SU-DHL-6 (cell line): ENCODE data around the gene TMEM203.

Experiments used
- H2AFZ ChIP-seq: fragments of 200-600 bp; sonication (generic); 2 replicates; pipeline ENCODE4 v1.6.1; 2014; ENCODE audit warnings: low read depth, mild to moderate bottlenecking, moderate library complexity, mixed read lengths, antibody characterized with exemption, low read length; ENCODE audit not compliant: severe bottlenecking
- H3F3A ChIP-seq: fragments of 200-600 bp; shearing (Covaris generic); 2 replicates; pipeline ENCODE4 v1.6.0; 2016; ENCODE audit warnings: antibody characterized with exemption, mild to moderate bottlenecking; ENCODE audit not compliant: insufficient read depth
- H3K27ac ChIP-seq: fragments of 200-600 bp; sonication (generic); 2 replicates; pipeline ENCODE4 v1.5.1; 2016; ENCODE audit warnings: low read depth, mild to moderate bottlenecking, low read length, moderate library complexity, mixed read lengths
- H3K27me3 ChIP-seq: fragments of 200-600 bp; sonication (generic), shearing (Covaris generic); 2 replicates; pipeline ENCODE4 v1.6.0; 2014; ENCODE audit warnings: mild to moderate bottlenecking, low read length
- H3K36me3 ChIP-seq: fragments of 200-600 bp; sonication (generic); 2 replicates; pipeline ENCODE4 v1.6.1; 2014; ENCODE audit warnings: mild to moderate bottlenecking, low read length, mixed read lengths
- H3K4me2 ChIP-seq: fragments of 300-600, 200-600 bp; shearing (Covaris generic), sonication (generic); 2 replicates; pipeline ENCODE4 v1.6.0; 2014; ENCODE audit warnings: low read length, low read depth, mild to moderate bottlenecking; ENCODE audit not compliant: poor library complexity, severe bottlenecking
- H3K4me3 ChIP-seq: fragments of 200-600 bp; sonication (generic); 2 replicates; pipeline ENCODE4 v1.5.1; 2014; ENCODE audit warnings: antibody characterized with exemption, low read length, mild to moderate bottlenecking, mixed read lengths; ENCODE audit not compliant: insufficient read depth, poor library complexity, severe bottlenecking
- H3K79me2 ChIP-seq: fragments of 200-600 bp; sonication (generic); 2 replicates; pipeline ENCODE4 v1.6.1; 2014; ENCODE audit warnings: mild to moderate bottlenecking, low read length, moderate library complexity; ENCODE audit not compliant: insufficient read depth
- H3K9ac ChIP-seq: fragments of 200-600 bp; sonication (generic); 2 replicates; pipeline ENCODE4 v1.7.0; 2014; ENCODE audit warnings: mild to moderate bottlenecking, low read length
- H3K9me2 ChIP-seq: fragments of 200-600 bp; sonication (generic); replicated peaks from 2 replicates; pipeline ENCODE4 v1.6.1; 2014; ENCODE audit warnings: low read length; ENCODE audit not compliant: insufficient read depth
- H3K9me3 ChIP-seq: fragments of 200-600 bp; sonication (generic); 2 replicates; pipeline ENCODE4 v1.6.1; 2014; ENCODE audit warnings: low read length, mixed read lengths; ENCODE audit not compliant: insufficient read depth
- H4K20me1 ChIP-seq: fragments of 200-600 bp; sonication (generic); 2 replicates; pipeline ENCODE4 v1.6.1; 2014; ENCODE audit warnings: low read depth, mild to moderate bottlenecking, antibody characterized with exemption, low read length, moderate library complexity, mixed read lengths
- CTCF ChIP-seq: fragments of 200-600 bp; sonication (generic); IDR thresholded peaks from one replicate; pipeline ENCODE4 v1.5.1; 2017; ENCODE audit warnings: antibody characterized with exemption, mild to moderate bottlenecking, low read length, moderate library complexity; ENCODE audit not compliant: insufficient read depth, poor library complexity, severe bottlenecking
- EZH2phosphoT487 ChIP-seq: fragments of 200-600 bp; sonication (generic), shearing (Covaris generic); conservative IDR thresholded peaks from 2 replicates; pipeline ENCODE4 v1.6.1; 2018; ENCODE audit warnings: mild to moderate bottlenecking, antibody characterized with exemption, low read length, moderate library complexity, mixed read lengths

The TMEM203 gene

GRCh38 chr9:137215196-137215986 lies 9.9 kb upstream of the TMEM203 start:
- TF ChIP-seq EZH2phosphoT487 (no peak), CTCF (no peak)
- Histone ChIP-seq H3K4me2 (no peak overlapping the region), H3K4me3 (no peak overlapping the region), H2AFZ (no peak overlapping the region), H3F3A (no peaks in the 10 kb centered on the region), H3K9me2 (no peaks in the 10 kb centered on the region), H4K20me1 (no peaks in the 10 kb centered on the region), H3K79me2 (no peaks in the 10 kb centered on the region), H3K9me3 (no peaks in the 10 kb centered on the region), H3K27me3 (no peaks in the 10 kb centered on the region), H3K36me3 (no peaks in the 10 kb centered on the region), H3K27ac (no peak overlapping the region), H3K9ac (no peak overlapping the region)

GRCh38 chr9:137214620-137215019 lies 9.2 kb upstream of the TMEM203 start:
- H3K9me2 ChIP-seq, result no peaks in the 10 kb centered on the region
- no peaks in the 10 kb centered on the region for H3K9me3 ChIP-seq
- no peaks in the 10 kb centered on the region for H3F3A ChIP-seq
- H3K4me3 ChIP-seq, result no peak overlapping the region
- no peaks in the 10 kb centered on the region for H3K27me3 ChIP-seq
- no peaks in the 10 kb centered on the region for H3K79me2 ChIP-seq
- H2AFZ ChIP-seq, result no peak overlapping the region
- H3K9ac ChIP-seq, result no peak overlapping the region
- TF ChIP-seq CTCF (no peak), EZH2phosphoT487 (no peak)
- no peaks in the 10 kb centered on the region for H4K20me1 ChIP-seq
- no peak overlapping the region for H3K27ac ChIP-seq
- H3K4me2 ChIP-seq, result no peak overlapping the region
- H3K36me3 ChIP-seq, result no peaks in the 10 kb centered on the region

GRCh38 chr9:137213160-137214060 lies 8.0 kb upstream of the TMEM203 start:
- no peak overlapping the region for H3K27ac ChIP-seq
- H3K9ac ChIP-seq, result no peak overlapping the region

More at GRCh38 chr9:137213160-137214060, 8.0 kb upstream of the TMEM203 start:
- Histone ChIP-seq H3K79me2 (no peaks in the 10 kb centered on the region), H4K20me1 (no peaks in the 10 kb centered on the region), H3K4me2 (no peak overlapping the region), H3K36me3 (no peaks in the 10 kb centered on the region), H3K9me2 (no peaks in the 10 kb centered on the region), H3K27me3 (no peaks in the 10 kb centered on the region), H3F3A (no peaks in the 10 kb centered on the region), H3K4me3 (no peak overlapping the region), H3K9me3 (no peaks in the 10 kb centered on the region), H2AFZ (no peak overlapping the region)
- TF ChIP-seq EZH2phosphoT487 (no peak), CTCF (no peak)
